Measurements from ENCODE around the gene SAC3D1.

The SAC3D1 gene

DNA sequence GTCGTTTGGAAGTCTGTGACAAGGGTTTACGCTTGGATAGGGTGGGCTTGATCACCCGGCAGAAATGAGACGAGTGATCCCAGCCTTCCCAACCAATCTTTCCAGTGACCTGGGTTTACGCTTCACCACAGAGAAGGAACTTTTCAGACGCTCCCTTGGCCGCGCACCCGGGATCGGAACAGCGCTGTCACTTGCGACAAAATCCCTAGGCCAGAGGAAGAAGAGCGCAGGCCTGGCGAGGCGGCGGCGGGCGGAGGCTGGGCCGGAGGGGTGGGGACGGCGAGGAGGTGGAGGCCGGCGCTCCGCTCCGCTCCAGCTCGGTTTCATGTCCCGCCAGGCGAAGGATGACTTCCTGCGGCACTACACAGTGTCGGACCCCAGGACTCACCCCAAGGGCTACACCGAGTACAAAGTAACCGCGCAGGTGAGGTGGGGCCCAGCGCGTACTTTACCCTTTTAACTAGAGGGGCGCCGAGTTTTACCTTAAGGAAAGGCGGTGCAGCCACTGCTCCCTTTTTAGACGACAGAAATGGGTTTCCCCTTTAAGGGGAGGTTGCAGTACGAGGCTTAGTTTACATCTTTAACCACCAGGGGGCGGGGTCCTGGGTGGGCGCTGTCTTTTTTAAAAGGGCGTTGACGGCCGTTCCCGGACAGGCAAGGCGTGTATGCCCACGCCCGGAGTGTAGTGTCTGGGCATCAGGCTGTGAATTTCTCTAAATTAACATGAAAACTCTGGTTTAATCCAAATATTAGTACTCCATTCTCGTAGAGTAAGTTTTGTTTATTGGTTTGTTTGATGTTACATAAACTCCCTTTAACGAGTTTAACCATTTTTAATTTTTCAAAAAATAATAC is 13.6 kb upstream of the SAC3D1 start, which contains the start of gene SNX15:
SNX15 (plus strand) TSS at position 227 of the 855 bp plus-strand sequence; CDS start at position 326, 99 bp downstream.
- DNase-seq, result peak; percentile 96

DNA sequence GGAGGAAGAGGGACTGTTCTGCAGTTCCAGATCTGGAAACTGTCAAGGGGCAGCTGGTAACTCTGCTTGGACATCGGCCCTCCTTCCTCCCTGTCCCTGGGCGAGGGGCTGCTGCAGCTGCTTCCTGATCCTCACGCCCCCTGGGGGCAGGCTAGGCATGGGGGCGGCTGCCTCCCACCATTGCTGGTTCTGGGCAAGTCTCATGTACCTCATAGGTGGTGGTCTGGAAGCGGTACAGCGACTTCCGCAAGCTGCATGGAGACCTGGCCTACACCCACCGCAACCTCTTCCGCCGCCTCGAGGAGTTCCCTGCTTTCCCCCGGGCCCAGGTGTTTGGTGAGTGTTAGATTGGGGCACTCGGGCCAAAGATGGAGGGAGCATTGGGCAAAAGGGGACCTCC is 8.8 kb upstream of the SAC3D1 start:
- DNase-seq, result no peak

DNA sequence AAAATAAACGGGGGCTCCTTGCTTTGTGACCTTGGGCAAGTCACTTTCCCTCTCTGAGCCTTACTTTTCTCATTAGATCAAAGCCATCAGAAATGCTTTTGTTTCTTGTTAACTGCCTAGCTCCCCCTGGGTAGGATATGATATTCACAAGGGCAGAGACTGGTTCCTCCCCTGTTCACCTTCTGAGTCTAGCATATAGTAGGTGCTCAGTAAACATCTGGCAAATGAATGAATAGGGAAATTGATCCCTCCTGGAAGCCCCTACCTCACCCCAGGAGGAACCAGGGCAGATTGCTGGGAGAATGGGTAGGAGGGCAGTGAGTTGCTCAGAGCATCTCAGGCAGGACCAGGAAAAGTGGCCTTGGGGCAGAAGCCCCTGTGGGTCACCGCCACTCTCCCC is 6.6 kb upstream of the SAC3D1 start:
- DNase-seq, result no peak

DNA sequence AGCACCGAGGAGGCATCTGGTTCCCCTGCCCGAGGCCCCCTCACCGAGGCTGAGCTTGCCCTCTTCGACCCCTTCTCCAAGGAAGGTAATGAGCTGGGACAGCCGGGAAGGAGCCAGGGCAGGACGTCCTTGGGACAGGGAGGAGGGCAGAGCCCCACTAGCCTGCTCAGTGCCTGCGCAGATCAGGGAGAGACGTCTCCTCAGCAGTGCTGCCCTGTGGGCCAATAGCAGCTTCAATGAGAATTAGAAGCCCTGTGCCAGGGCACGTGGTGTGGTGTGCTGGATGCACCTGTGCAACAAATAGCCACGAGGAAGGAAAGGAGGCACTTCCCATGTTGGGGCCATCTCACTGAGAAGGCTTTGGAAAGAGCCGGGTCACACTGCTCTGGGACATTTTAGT is 5.4 kb upstream of the SAC3D1 start:
- DNase-seq, result no peak

DNA sequence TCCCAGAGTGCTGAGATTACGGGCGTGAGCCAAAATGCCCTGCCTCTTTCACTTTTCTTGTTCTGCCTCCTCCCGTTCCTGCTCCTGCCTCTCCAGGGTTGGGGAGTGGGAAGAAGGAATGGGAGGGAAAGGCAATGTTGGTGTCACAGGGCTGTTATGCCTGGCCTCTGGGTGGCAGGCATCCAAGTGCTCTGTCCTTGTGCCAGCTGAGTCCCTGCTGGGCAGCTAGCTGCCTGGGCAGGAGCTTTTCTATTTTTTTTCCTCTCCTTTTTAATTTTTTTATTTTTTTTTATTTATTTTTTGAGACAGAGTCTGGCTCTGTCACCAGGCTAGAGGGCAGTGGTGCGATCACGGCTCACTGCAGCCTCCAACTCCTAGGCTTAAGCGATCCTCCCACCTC is 4.1 kb upstream of the SAC3D1 start:
- no peak for DNase-seq

DNA sequence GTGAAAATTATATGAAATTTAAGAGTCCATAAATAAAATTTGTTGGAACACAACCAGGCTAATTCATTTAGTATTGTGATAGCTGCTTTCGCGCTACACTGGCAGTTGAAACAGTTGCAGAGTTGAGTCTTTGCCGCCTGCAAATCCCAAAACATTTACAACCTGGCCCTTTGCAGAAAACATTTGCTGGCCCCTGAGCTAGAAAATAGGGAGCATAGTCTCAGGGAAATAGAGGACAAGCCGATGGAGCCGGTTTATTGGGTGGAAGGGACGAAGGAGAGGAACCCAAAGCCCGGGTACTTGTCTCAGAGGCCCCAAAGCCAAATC is 527 bp upstream of the SAC3D1 start:
- no peak for DNase-seq

DNA sequence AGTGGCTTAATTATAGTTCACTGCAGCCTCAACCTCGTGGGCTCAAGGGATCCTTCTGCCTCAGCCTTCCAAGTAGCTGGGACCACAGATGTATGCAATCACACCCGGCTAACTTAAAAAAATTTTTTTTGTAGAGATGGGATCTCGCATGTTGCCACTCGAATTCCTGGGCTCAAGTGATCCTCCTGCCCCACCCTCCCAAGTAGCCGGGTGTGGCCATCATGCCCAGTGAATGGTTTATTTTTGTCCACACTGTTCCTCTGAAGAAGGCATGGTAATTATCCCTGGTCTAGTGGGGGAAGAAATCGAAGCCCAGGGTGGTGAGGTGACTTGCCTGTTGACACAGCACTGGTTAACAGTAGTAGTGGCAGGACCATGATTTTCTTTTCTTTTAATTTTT is 1.9 kb downstream of the SAC3D1 start:
- no peak for DNase-seq

DNA sequence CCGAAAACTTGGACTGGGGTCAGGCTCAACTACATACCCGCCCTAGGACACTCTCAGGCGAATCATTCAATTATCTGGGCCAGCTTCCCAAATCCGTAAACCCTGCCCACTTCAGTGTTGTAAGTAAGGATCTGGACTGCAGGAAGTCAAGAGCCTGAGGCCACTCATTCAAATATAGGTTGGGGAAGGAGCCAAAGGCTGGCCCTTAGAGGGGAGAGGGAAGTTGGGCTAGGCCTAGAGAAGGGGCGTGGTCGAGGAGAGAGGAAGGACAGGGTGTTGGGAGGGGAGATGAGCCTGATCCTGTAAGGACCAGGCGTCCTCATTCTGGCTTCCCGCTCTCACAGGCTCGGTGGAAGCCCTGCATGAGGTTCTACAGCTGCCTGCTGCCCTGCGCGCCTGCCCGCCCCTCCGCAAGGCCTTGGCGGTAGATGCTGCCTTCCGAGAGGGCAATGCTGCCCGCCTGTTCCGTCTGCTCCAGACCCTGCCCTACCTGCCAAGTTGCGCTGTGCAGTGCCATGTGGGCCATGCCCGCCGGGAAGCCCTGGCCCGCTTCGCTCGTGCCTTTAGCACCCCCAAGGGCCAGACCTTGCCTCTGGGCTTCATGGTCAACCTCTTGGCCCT is 3.0 kb downstream of the SAC3D1 start:
- peak; percentile 32 for DNase-seq

DNA sequence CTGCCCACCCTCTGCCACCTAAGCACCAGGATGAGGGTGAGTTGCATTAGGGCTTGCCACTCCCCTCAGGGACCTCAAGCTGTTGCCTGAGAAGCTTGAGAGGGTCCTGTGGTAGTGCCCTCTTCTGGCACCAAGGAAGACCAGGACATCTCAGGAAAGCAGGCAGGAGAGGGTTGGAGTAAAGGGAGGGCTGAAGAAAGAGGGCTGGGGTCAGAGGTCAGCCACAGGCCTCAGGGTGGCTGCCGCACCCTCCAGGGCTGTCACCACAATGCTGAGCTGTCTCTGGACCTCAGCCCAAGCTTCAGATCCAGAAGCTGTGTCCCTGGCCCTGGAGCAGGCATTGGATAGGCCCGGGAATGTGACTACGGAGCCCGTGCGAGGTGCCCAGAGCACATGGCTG is 4.1 kb downstream of the SAC3D1 start:
- DNase-seq, result no peak

DNA sequence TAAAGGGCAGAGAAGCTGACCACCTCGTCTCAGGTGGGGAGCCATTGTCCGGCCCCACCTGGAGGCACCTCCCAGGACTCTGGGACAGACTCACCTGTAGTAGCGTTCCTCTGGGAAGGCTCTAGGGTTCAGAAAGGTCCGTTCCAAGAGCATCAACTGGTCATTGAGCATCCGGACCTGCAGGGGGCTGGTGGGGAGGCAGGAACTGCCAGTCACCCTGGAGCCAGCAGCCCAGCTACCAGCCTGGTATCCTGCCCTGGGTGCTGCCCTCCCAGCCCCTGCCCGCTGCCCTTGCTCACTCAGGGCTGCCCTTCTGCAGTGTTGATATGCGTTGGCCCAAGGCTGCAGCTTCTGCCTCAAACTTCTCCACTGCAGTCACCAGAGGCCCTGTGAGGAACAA is 4.7 kb downstream of the SAC3D1 start:
- no peak for DNase-seq

DNA sequence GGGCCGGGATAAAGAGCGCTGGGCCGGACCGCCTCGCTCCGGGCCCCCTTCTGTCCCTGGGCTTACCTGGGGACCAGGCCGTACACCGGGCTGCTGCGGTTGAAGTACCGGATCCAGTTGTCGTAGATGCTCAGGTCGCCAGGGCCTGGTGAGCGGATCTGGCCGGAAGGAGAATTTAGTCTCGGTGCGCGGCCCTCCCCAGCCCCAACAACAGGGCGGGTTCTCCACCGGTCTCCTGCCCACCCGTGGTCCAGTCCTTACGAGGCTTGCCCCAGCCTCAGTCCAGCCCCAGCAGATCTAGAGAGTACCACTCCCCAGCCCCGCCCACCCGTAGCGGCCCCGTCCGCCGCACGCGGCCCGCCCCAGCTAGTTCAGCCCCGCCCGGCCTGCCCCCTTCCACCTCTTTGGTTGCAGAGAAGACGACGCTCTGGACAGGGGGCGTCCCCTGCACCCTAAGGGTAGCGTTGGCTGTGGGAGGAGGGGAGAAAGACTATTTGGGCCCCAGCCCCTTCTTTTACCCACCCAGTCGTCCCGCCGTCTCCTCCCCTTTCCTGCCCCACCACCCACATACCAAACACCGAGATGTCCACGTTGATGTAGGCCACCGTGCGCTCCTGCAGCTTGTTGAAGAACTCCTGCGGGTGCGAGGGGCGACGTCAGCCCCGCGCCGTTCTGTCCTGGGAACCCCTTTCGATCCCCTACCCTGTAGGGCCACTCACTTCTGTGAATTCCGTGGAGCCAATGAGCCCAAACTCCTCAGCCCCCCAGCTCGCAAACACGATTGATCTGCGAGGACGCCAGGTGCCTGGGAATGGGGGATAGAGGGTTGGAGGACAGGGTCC is 6.8 kb downstream of the SAC3D1 start:
- DNase-seq, result no peak

DNA sequence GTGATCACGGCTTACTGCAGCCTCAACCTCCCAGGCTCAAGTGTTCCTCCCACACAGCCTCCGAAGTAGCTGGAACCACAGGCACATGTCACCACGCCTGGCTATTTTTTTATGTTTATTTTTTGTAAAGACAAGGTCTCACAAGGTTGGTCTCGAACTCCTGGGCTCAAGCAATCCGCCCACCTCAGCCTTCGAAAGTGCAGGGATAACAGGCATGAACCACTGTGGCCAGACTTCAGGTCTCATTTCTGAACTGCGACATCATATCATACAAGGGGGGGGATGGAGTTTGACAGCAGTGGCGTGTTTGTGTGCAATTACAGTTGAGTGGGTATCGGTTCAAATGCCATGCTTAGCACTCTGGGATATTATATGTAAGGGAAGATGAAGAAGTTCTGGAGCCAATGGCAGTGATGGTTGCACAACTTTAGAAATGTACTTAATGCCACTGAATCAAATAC is 10.4 kb downstream of the SAC3D1 start:
- no peak for DNase-seq

DNA sequence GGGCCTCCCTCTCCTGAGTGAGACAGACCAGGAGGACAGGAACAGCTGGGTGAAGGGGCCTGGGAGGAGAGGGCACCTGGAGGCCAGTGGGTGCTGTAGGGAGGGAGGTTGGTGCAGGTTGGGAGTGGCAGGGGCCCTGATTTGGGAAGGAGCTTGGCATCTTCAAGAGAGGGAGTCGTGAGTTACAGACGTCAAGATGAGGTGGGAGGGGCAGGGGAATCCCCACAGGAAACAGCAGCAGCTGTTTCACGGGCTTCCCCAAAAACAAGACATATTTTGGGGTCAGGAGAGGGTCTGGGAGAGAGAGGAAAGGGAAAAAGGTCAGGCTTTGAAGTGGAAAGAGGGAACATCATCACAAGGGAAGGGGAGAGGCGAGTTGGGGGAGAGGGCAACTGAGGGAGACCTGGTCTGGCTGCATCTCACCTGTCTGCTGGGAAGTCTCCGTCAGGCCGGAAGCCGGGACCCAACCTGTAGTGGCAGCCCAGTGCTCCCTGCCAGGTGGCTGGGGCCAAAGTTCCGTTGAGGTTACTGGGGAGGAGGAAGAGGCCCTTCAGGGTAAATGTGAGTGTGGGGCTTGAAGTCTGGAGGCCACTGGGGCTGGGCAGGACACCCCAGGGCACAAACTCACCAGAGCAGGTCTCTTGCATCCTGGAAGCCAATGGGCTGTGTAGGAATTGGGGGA is 13.0 kb downstream of the SAC3D1 start:
- DNase-seq, result no peak

DNA sequence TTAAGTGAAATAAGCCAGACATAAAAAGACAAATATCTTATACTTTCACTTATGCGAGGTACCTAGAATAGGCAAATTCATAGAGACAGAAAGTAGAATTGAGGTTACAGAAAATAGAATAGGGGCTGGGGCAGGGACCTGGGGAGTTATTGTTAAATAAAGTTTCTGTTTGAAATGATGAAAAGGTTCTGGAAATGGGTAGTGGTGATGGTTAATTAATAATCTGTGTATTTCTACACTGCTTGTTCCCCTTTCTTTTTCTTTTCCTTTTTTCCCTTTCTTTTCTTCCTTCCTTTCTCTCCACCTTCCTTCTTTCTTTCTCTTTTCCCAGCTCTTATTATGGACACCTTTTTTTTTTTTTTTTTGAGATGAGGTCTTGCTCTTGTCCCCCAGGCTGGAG is 14.5 kb downstream of the SAC3D1 start:
- DNase-seq, result no peak

DNA sequence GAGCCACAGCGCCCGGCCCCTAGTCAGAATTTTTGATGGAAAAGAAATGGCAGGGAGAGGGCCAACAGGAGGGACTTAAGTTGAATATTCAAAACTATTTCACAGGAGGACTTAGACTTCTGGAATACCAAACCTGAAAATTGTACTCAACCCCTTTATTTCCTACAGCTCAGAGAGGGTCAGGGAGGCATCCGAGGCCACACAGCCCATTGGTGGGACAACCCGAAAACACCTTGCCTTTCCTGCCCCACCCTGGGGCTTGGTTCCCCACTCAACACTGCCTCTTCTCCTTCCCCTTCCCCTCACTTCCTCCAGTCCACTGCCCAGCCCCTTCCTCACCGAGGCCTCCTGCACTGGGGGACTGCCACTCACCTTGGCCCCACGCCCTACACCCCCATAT is 16.0 kb downstream of the SAC3D1 start:
- DNase-seq, result no peak

DNA sequence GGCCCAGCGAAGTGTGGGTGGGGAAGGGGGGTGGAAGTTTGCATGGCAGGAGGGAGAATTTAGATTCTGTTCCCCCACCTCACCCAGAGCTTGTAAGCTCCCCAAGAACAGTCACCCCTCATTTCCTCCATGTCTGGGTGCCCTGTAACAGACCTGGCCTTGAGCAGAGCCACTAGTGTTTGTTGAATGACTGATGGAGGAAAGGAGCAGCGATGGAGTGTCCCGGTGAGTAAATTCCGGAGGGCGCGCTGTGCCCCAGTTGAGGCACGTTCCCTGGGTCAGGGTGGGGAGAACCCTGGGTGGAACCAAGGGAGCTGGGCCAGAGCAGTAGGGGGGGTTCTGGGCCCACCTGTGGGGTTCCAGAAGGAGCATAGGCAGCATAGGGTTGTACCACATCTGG is 16.5 kb downstream of the SAC3D1 start:
- no peak for DNase-seq

DNA sequence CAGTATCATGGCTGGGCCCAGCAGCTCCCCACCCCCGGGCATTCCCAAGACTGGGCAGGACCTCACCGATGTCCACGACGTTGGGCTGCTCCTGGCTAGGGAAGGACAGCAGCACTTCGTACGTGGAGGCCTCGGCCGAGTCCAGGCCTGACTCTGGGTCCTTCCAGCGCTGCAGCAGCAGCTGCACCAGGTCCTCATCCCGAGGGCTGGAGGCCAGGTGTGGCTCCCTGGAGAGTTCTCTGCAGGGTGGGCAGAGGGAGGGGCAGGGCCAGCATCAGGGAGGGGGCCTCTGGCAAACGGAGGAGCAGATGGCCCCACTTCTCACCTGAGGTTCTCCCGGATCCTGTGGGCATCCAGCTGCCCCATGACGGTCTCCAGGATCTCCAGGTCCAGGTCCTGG is 17.0 kb downstream of the SAC3D1 start:
- DNase-seq, result no peak

DNA sequence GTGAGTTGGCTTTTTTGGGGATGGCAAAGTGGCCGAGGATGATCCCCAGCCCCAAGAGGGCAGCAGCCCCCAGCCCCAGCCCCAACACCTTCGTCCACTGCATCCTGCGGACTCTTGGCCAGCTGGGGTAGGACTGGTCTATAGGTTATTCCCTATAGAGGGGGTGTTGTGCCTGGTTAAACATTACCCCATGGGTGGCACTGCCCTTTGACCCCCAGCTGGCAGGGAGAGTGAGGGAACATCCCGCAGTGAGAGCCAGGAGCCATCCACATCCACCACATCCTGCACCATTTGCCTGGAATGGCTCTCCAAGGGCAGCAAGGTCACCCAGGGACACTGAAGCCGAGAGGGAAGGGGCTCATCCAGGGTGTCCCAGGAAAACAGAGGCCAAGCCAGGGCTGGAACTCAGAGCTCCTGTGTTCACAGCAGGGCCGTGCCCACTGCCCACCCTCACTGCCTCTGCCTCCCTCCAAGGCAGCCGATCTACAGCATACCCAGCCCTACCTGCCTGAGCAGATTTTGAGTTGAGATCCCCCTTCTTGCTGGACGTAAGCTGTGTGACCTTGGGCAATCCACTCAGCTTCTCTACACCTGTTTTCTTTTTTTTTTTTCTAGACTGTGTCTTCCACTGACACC is 17.5 kb downstream of the SAC3D1 start, which contains the start of gene NAALADL1:
NAALADL1 (minus strand) TSS at position 135 of the 636 bp plus-strand sequence; CDS start at position 103, 32 bp downstream.
- DNase-seq, result no peak

DNA sequence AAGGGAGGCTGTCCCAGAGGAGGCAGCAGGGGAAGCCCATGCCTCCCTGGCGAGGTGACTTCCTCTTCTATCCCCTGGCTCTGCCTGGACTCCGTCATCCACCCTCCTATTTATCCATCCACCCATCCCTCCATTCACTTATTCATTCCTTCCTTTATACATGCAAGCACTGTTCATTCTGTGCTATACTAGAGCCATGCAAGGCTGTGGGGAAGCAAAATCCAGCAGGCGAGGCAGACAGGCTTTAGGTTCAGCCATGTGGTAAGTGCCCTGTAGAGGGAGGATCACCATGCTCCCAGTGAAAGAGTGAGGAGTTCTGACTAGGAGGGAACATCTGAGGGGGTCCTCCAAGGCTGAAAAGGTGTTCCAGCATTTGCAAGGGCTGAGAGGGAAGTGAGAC is 18.5 kb downstream of the SAC3D1 start:
- no peak for DNase-seq

DNA sequence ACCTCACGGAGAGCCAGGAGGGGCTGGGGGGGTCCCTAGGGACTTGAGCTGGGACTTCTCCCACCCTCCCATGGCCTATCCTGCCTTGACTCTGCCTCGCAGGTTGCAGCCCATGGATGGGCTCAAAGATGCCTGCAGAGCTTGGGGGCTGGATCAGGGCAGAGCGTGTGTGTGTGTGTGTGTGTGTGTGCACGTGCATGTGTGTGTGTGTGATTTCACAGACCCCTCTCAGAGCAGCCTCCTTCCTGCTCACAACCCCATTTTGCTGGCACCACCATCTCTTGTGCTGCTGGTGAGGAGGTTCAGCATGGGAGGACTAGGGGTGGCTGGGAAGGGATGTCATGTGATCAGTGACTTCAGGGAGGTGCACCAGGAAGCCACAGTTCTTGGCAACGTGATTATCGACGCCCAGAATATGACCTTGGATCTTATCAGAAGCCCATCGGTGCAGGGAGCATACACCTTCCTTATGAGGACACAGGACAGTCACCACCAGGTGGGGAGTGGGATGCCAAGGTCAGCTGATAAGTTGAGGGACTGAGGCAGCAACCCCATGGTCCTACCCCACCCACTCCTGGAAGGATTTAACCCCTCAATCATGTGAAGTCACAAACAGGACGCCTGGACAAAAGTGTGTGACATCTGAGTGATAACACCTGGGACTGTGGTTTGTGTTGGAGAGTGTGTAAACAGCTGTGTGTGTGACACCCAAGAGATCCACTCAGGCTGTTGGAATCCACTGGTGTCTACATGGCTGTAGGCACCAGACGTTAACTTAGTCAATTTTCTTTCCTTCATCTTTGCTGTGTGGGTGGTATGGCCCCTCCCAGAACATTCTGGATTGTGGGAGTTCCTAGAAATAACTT is 19.2 kb downstream of the SAC3D1 start:
- no peak for DNase-seq

DNA sequence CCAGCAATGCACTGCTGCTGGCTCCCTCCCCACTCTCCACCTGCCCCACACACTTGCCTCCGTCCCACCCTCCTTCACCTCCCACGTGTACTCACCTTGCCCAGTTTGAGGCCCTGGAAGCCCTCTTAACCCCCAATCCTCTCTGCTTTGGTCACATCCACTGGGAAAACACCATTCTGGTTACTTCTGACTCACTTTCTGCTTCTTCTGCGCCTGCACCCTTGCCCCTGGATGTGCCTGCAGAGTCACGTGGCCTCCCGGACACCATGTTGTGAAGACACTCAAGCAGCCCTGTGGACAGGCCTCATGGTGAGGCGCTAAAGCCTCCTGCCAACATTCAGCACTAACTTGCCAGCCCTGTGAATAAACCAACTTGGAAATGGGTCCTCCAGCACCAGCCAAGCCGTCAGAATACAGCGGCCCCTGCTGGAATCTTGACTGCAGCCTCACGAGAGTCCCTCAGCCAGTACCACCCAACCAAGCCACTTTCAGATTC is 20.0 kb downstream of the SAC3D1 start:
- no peak for DNase-seq

Data from fibroblast of upper back skin (primary cell).